Fibroblast of pulmonary artery (primary cell): ENCODE data around the gene TBC1D25.

ENCODE experiments used
- DNase-seq: peaks from one replicate; pipeline ENCODE4 v3.0.0-alpha.2; 2010; ENCODE audit warnings: low read depth
- H3K4me3 ChIP-seq: replicated peaks from 2 replicates; pipeline ENCODE4 v1.5.1; 2011; ENCODE audit warnings: low read depth, mild to moderate bottlenecking, control low read depth, low read length, moderate library complexity
- TF ChIP-seq, protein P1 (sequence below): IDR thresholded peaks from 2 replicates; pipeline ENCODE4 v1.5.1; 2011; ENCODE audit warnings: mild to moderate bottlenecking, control low read depth, low read length, inconsistent platforms; ENCODE audit errors: missing control alignments

Gene TBC1D25

DNA sequence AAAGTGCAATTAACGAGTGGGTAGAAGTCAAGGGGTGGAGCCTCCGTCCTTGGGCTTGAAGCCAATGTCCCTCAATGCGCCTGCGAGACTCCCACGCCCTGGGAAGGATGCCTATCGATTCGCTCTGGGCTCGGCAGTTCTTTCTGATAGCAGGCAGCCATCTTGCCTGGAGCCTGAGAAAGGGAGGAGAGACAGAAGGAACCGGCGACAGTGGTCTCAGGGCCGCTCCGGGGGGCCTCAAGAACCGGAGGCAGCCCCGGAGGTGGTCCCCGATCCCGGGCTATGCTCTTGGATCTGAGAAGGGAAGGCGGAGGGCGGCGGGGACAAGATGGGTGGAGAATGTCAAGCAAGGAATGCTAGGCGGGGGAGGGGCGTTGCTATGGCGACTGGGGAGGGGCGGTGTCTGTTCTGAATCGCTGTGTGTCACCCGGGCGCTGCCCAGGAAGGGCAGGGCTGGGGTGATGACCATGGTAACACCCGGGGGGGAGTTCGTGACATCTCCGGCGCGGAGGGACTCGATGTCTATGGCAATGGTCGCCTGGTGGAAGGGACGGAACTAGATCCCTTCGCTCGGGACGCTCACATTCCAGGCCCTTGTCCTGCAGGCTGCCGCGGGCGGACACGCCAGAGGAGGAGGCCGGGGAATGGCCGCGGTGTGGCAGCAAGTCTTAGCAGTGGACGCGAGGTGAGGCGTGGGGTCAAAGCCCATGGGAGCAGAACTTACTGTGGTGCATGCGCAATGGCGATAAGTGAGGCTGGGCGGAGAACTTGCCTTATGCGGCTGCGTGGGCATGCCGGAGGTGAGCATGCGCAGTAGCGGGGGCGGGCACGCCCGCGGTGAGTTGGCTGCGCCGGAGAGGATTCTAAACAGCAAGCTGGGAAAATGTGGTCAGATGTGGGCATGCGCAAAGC lies 58.1 kb downstream of the TBC1D25 start, which contains the start of gene WDR13:
Gene WDR13, plus strand, starts transcription at position 140 of the 912 bp plus-strand sequence. Its CDS starts 505 bp downstream, at position 645.
- TF ChIP-seq, protein P1, sequence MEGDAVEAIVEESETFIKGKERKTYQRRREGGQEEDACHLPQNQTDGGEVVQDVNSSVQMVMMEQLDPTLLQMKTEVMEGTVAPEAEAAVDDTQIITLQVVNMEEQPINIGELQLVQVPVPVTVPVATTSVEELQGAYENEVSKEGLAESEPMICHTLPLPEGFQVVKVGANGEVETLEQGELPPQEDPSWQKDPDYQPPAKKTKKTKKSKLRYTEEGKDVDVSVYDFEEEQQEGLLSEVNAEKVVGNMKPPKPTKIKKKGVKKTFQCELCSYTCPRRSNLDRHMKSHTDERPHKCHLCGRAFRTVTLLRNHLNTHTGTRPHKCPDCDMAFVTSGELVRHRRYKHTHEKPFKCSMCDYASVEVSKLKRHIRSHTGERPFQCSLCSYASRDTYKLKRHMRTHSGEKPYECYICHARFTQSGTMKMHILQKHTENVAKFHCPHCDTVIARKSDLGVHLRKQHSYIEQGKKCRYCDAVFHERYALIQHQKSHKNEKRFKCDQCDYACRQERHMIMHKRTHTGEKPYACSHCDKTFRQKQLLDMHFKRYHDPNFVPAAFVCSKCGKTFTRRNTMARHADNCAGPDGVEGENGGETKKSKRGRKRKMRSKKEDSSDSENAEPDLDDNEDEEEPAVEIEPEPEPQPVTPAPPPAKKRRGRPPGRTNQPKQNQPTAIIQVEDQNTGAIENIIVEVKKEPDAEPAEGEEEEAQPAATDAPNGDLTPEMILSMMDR = no peak
- H3K4me3 ChIP-seq = peak within 1 kb of the TSS; percentile 65
- peak; percentile 97 for DNase-seq

DNA sequence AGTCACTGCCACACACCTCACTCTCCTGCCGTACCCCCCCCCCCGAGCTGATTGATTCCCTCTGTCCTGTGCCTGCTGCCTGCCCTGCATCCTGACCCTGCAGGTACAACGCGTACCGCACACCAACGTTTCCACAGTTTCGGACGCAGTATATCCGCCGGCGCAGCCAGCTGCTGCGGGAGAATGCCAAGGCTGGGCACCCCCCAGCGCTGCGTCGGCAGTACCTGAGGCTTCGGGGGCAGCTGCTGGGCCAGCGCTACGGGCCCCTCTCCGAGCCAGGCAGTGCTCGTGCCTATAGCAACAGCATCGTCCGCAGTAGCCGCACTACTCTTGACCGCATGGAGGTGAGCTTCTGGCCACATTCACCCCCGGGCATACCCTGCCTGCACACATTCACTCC lies 59.1 kb downstream of the TBC1D25 start:
- TF ChIP-seq, protein P1 = no peak
- DNase-seq = no peak
- peak overlapping the region; percentile 65 for H3K4me3 ChIP-seq

DNA sequence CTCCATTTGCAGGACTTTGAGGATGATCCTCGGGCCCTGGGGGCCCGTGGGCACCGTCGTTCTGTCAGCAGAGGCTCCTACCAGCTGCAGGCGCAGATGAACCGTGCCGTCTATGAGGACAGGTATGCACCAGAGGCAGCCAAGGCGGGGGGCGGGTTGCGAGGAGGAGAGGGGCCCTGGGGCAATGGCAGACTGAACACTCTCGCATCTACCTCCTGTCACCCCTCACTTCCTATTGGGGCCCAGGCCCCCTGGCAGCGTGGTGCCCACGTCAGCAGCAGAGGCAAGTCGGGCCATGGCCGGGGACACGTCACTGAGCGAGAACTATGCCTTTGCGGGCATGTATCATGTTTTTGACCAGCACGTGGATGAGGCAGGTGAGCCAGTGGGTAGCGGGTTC lies 59.8 kb downstream of the TBC1D25 start:
- no peak for DNase-seq
- no peak overlapping the region for H3K4me3 ChIP-seq
- TF ChIP-seq, protein P1 = no peak

DNA sequence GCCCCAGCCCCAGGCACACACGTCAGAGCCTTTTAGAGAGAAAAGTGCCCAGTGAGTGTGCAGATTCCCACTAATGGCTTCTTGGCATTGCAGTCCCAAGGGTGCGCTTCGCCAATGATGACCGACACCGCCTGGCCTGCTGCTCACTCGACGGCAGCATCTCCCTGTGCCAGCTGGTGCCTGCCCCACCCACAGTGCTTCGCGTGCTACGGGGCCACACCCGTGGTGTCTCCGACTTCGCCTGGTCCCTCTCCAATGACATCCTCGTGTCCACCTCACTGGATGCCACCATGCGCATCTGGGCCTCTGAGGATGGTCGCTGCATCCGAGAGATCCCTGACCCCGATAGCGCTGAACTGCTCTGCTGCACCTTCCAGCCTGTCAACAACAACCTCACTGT lies 60.7 kb downstream of the TBC1D25 start:
- H3K4me3 ChIP-seq = no peak overlapping the region
- DNase-seq = no peak
- TF ChIP-seq, protein P1 = no peak

DNA sequence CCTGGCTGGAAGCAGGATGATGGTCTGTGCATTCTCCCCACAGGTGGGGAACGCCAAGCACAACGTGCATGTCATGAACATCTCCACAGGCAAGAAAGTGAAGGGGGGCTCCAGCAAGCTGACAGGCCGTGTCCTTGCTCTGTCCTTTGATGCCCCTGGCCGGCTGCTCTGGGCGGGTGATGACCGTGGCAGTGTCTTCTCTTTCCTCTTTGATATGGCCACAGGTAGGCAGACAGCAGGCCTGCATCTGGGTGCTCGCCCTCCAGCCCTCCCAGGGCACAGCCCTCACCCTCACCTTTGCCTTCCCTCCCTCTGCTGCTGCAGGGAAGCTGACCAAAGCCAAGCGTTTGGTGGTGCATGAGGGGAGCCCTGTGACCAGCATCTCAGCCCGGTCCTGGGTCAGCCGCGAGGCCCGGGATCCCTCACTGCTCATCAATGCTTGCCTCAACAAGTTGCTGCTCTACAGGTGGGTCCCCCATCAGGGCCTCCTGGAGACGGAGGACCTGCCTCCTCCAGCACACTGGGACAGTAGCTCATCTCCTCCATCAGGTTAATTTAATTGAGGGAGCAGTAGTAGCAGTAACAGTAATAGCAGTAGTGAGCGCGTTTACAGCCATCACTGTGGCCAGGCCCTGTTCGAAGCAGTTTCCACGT lies 62.4 kb downstream of the TBC1D25 start:
- no peak for DNase-seq
- TF ChIP-seq, protein P1 = no peak
- no peak overlapping the region for H3K4me3 ChIP-seq

DNA sequence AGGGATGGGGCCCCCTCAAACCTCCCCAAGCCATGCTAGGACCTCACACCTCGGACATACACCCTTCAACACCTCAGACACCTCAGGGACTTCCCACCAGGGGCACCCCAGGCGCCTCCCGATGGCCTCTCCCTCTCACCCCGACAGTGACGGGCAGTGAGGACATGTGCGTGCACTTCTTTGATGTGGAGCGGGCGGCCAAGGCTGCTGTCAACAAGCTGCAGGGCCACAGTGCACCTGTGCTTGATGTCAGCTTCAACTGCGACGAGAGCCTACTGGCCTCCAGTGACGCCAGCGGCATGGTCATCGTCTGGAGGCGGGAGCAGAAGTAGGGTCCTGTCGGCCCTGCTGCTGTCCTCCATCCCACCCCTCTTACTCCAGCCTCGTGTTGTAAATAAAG lies 65.2 kb downstream of the TBC1D25 start:
- no peak overlapping the region for H3K4me3 ChIP-seq
- DNase-seq = no peak
- TF ChIP-seq, protein P1 = no peak
